Coronary artery (tissue), 2 donors: Measurements from ENCODE around the gene VPS8.

Experiments used
- DNase-seq: peaks from one replicate; pipeline ENCODE4 v3.0.0-alpha.2; 2017; ENCODE audit warnings: low spot score
- H3K27ac ChIP-seq, 2 donors: fragments of 200-600 bp; sonication (generic); one replicate each; pipeline ENCODE4 v1.5.1; 2016 to 2019
- H3K4me3 ChIP-seq: fragments of 200-600 bp; sonication (generic); 2 replicates; pipeline ENCODE4 v1.5.1; 2016; ENCODE audit warnings: mild to moderate bottlenecking, moderate library complexity
- TF ChIP-seq, protein P1 (sequence below): fragments of 200-600 bp; sonication (generic); IDR thresholded peaks from one replicate; pipeline ENCODE4 v1.5.1; 2019; ENCODE audit warnings: antibody characterized with exemption

VPS8 gene

DNA sequence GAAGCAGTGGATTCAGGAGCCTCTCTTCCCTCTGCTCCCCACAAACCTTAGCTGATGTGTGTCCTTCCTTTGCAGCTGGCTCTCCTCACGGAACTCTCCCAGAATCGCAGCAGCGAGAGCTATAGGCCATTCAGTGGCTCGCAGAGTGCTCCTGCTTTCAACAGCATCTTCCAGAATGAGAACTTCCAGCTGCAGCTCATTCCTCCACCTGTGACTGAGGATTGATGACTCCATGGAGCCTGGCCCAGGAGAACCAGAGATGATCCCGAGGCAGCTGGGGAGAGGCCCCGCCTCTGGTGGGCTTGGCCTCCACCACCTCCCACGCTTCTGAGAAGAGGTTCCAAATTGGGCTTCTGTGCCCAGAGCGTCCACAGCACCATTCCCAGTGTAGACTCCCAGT, 239.8 kb downstream of the VPS8 start:
- TF ChIP-seq, protein P1, sequence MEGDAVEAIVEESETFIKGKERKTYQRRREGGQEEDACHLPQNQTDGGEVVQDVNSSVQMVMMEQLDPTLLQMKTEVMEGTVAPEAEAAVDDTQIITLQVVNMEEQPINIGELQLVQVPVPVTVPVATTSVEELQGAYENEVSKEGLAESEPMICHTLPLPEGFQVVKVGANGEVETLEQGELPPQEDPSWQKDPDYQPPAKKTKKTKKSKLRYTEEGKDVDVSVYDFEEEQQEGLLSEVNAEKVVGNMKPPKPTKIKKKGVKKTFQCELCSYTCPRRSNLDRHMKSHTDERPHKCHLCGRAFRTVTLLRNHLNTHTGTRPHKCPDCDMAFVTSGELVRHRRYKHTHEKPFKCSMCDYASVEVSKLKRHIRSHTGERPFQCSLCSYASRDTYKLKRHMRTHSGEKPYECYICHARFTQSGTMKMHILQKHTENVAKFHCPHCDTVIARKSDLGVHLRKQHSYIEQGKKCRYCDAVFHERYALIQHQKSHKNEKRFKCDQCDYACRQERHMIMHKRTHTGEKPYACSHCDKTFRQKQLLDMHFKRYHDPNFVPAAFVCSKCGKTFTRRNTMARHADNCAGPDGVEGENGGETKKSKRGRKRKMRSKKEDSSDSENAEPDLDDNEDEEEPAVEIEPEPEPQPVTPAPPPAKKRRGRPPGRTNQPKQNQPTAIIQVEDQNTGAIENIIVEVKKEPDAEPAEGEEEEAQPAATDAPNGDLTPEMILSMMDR, result no peak
- H3K4me3 ChIP-seq, result no peak overlapping the region
- H3K27ac ChIP-seq, result no peak overlapping the region
- DNase-seq, result no peak

DNA sequence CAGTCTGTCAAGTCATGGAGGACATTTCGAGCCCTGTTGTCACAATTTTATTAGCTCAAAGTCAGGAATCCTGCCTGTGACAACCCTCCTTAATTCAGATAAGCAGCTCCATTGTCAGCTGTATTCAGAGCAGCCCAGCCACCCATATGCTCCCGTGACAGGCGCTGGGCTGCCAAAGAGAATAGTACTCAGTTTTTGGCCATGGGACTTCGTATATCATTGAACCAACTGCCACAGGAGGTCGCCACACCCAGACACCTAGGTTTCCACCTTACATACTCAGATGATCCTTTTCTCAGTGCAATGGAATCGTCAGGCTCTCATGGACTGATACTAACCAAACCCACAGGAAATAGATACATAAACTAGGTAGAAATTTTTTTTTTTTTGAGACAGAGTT, 240.7 kb downstream of the VPS8 start:
- DNase-seq, result no peak
- TF ChIP-seq, protein P1, result no peak

DNA sequence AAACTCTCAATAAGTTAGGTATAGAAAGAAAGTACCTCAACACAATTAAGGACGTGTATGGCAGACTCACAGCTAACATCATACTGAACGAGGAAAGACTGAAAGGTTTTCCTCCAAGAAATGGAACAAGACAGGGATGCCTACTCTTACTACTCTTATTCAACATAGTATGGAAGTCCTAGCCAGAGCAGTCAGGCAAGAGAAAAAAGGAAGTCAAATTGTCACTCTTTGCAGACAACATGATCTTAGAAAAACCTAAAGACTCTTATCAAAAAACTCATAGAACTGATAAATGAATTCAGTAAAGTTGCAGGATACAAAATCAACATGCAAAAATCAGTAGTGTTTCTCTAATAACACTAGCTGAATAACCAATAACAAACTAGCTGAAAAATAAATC, 244.9 kb downstream of the VPS8 start:
- TF ChIP-seq, protein P1, result no peak
- DNase-seq, result no peak
- Histone ChIP-seq H3K27ac (no peak overlapping the region), H3K4me3 (no peak overlapping the region)

More for the DNA sequence above, 240.7 kb downstream of the VPS8 start:
- Histone ChIP-seq H3K27ac (no peak overlapping the region), H3K4me3 (no peak overlapping the region)

DNA sequence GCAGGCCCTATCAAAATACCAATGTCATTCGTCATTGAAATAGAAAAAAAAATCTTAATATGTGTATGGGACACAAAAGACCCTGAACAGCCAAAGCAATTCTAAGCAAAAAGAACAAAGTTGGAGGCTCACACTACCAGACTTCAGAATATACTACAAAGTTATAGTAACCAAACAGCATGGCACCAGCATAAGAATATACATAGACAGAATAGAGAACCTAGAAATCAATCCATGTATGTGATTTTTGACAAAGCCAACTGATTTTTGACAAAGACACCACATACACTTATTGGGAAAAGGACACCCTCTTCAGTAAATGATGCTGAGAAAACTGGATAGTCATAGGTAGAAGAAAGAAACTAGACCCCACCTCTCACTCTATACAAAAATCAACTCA, 245.9 kb downstream of the VPS8 start:
- no peak for DNase-seq
- Histone ChIP-seq H3K27ac (no peak overlapping the region), H3K4me3 (no peak overlapping the region)
- TF ChIP-seq, protein P1, result no peak

DNA sequence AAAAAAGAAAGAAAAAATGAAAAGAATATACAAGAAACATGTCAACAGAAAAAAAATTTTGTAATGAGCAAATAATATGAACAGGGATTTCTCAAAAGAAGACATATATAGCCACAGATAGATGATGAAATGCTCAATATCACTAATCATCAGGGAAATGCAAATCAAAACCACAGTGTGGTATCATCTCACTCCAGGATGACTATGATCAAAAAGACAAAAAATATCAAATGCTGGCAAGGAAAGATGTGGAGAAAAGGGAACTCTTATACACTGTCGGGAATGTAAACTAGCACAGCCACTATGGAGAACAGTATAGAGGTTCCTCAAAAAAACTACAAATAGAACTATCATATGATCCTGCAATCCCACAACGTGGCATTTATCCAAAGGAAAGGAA, 246.8 kb downstream of the VPS8 start:
- TF ChIP-seq, protein P1, result no peak
- no peak for DNase-seq
- H3K4me3 ChIP-seq, result no peak overlapping the region
- H3K27ac ChIP-seq, result no peak overlapping the region

DNA sequence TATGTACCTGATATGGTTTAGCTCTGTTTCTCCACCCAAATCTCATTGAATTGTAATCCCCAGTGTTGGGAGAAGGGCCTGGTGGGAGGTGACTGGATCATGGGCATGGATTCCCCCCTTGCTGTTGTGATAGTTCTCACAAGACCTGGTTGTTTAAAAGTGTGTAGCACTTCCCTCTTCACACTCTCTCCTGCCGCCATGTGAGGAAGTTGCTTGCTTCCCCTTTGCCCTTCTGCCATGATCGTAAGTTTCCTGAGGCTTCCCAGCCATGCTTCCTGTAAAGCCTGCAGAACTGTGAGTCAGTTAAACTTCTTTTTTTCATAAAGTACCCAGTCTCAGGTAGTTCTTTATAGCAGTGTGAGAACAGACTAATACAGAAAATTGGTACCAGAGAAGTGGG, 247.8 kb downstream of the VPS8 start:
- TF ChIP-seq, protein P1, result no peak
- Histone ChIP-seq H3K4me3 (no peak overlapping the region), H3K27ac (no peak overlapping the region)
- DNase-seq, result no peak

DNA sequence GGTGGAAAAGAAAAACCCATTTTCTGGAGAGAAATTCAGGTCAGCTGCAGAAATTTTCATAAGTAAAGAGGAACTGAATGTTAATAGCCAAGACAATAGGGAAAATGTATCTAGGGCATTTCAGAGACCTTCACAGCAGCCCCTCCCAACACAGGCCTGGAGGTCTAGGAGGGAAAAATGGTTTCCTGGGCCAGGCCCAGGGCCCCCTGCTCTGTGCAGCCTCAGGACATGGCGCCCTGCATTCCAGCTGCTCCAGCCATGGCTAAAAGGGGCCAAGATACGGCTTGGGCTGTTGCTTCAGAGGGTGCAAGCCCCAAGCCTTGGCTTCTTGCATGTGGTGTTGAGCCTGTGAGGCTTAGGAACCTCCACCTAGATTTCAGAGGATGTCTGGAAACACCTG, 248.7 kb downstream of the VPS8 start:
- H3K4me3 ChIP-seq, result no peak overlapping the region
- no peak for DNase-seq
- TF ChIP-seq, protein P1, result no peak

More for the DNA sequence above, 248.7 kb downstream of the VPS8 start:
- no peak overlapping the region for H3K27ac ChIP-seq
